SK-N-MC (cell line): ENCODE measurements around the gene REPS2.

Experiments used
- EZH2 ChIP-seq: fragments of 200-600 bp; sonication (generic); IDR thresholded peaks from one replicate; pipeline ENCODE4 v1.6.1; 2017; ENCODE audit warnings: antibody characterized with exemption
- FOXP2 ChIP-seq: optimal IDR thresholded peaks from 2 replicates; pipeline ENCODE3; 2011; ENCODE audit warnings: mild to moderate bottlenecking, moderate library complexity; ENCODE audit not compliant: insufficient read depth; ENCODE audit errors: extremely low read length, control extremely low read depth
- POLR2AphosphoS5 ChIP-seq: IDR thresholded peaks from 2 replicates; pipeline ENCODE4 v1.6.1; 2012; ENCODE audit warnings: mild to moderate bottlenecking, low read depth, low read length, borderline replicate concordance

DNA sequence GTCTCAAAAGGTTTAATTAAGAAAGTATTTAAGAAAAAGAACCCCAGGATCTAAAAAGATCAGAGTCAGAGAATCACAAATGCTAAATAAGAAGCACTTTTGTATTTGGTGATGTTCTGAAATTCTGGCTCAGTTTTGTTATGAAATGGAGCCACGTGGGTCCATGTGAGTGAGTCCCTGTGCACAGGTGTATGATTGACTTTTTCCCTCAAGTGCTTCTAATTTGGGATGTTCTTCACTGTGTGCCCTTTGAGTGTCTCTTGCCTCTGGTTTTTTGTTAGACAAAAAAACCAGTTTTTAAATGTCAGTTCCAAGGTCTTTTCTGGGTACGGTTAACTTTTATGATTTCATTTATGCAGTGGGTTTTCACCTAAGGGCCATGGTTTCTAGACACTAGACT lies 44.4 kb downstream of the REPS2 start:
- no peak for TF ChIP-seq EZH2
- no peak for TF ChIP-seq POLR2AphosphoS5
- TF ChIP-seq FOXP2: no peak
